ENCODE data around the gene EFNB1. TPM values are rescaled to one million over a fixed set of nuclear protein-coding genes. Genes with fewer than 3 reads are reported as not detected.

Gene EFNB1
- total and polyA plus RNA-seq, 8 donors: 2.4 to 13.3 (median 5.5) TPM

- FAIRE-seq: no peak
- no peaks in the 10 kb centered on the region for H3K4me1 ChIP-seq
- TF ChIP-seq CTCF (IDR thresholded peaks at IDR 0.05): no peak
- H3K9me3 ChIP-seq: no peaks in the 10 kb centered on the region
- no peak for ATAC-seq
- 40 to 64% methylated on average over 7 of the region's 7 CpGs for WGBS, 2 donors
- no peak overlapping the region for H3K4me3 ChIP-seq
- DNase-seq: no peak
- no peak overlapping the region for H3K27ac ChIP-seq
- no peaks in the 10 kb centered on the region for H3K36me3 ChIP-seq
- peaks cover 0 to 2% (median 0%) of the 10 kb centered on the region in 4 donors for H3K27me3 ChIP-seq
- intact Hi-C loops (cut with DNase I): no loop called here
These were observed 2.7 kb downstream of the EFNB1 start for GRCh38 chrX:68831405-68832100.

- FAIRE-seq (no peak), ATAC-seq (no peak), DNase-seq (no peak)
- H3K36me3 ChIP-seq: no peaks in the 10 kb centered on the region
- intact Hi-C loops (cut with DNase I): no loop called here
- no peak overlapping the region for H3K4me3 ChIP-seq
- no peak for TF ChIP-seq CTCF (IDR thresholded peaks at IDR 0.05)
- no peak overlapping the region for H3K27ac ChIP-seq
- 57 to 69% methylated on average over 11 of the region's 11 CpGs for WGBS, 2 donors
- no peaks in the 10 kb centered on the region for H3K27me3 ChIP-seq
- H3K4me1 ChIP-seq: no peaks in the 10 kb centered on the region
- H3K9me3 ChIP-seq: no peaks in the 10 kb centered on the region
These were observed 3.2 kb downstream of the EFNB1 start for GRCh38 chrX:68832101-68832416.

GRCh38 chrX:68832516-68833447 is 4.0 kb downstream of the EFNB1 start:
- no peak for DNase-seq
- WGBS, 2 donors: 64 to 85% methylated on average over 12 of the region's 12 CpGs
- Histone ChIP-seq H3K9me3 (no peaks in the 10 kb centered on the region), H3K27ac (no peak overlapping the region), H3K4me1 (no peaks in the 10 kb centered on the region), H3K4me3 (no peak overlapping the region), H3K27me3 (no peaks in the 10 kb centered on the region), H3K36me3 (no peaks in the 10 kb centered on the region)
- no peak for FAIRE-seq
- TF ChIP-seq CTCF (IDR thresholded peaks at IDR 0.05): no peak
- intact Hi-C loops (cut with DNase I): no loop called here
- ATAC-seq: no peak

- FAIRE-seq (no peak), DNase-seq (no peak), ATAC-seq (no peak)
- Histone ChIP-seq H3K9me3 (no peaks in the 10 kb centered on the region), H3K27ac (no peak overlapping the region), H3K36me3 (no peaks in the 10 kb centered on the region), H3K4me1 (no peaks in the 10 kb centered on the region), H3K4me3 (no peak overlapping the region), H3K27me3 (no peaks in the 10 kb centered on the region)
- TF ChIP-seq CTCF (IDR thresholded peaks at IDR 0.05): no peak
- intact Hi-C loops (cut with DNase I): no loop called here
- WGBS, 2 donors: 94 to 97% methylated on average over 6 of the region's 6 CpGs
These were observed 4.6 kb downstream of the EFNB1 start for GRCh38 chrX:68833448-68833805.

GRCh38 chrX:68833855-68834331 is 5.1 kb downstream of the EFNB1 start:
- no peak for TF ChIP-seq CTCF (IDR thresholded peaks at IDR 0.05)
- Histone ChIP-seq H3K9me3 (no peaks in the 10 kb centered on the region), H3K36me3 (no peaks in the 10 kb centered on the region), H3K4me1 (no peaks in the 10 kb centered on the region), H3K27me3 (no peaks in the 10 kb centered on the region), H3K4me3 (no peak overlapping the region), H3K27ac (no peak overlapping the region)
- intact Hi-C loops (cut with DNase I): no loop called here
- WGBS, 2 donors: 70 to 80% methylated on average over 4 of the region's 4 CpGs
- FAIRE-seq: no peak
- ATAC-seq: peak in 2 of 4 donors; percentile 17 to 21
- DNase-seq: no peak
